HS-5 (cell line): ENCODE results near the gene WDR46.
A peak's percentile ranks its signal among the peaks of the same experiment; 100 is the strongest.

Experiments used
- DNase-seq: peaks from one replicate; pipeline ENCODE4 v3.0.0-alpha.2; 2012; ENCODE audit warnings: low read depth

WDR46 gene

GRCh38 chr6:33313709-33314514 lies 24.9 kb upstream of the WDR46 start, which contains the start of gene TAPBP:
TAPBP (minus strand) TSS chr6:33314078; CDS start chr6:33314041, 37 bp downstream.
- DNase-seq: no peak

GRCh38 chr6:33313105-33313708 lies 24.2 kb upstream of the WDR46 start:
- DNase-seq: no peak

GRCh38 chr6:33312361-33313104 lies 23.5 kb upstream of the WDR46 start:
- no peak for DNase-seq

GRCh38 chr6:33306356-33306755 lies 17.3 kb upstream of the WDR46 start:
- no peak for DNase-seq

- DNase-seq: no peak
These were observed 16.0 kb upstream of the WDR46 start for GRCh38 chr6:33305052-33305451.

GRCh38 chr6:33304216-33304615 lies 15.2 kb upstream of the WDR46 start:
- no peak for DNase-seq

GRCh38 chr6:33301877-33302276 lies 12.8 kb upstream of the WDR46 start:
- no peak for DNase-seq

- peak; percentile 68 for DNase-seq
These were observed 10.4 kb upstream of the WDR46 start for GRCh38 chr6:33299237-33299944.

GRCh38 chr6:33298773-33299236 lies 9.8 kb upstream of the WDR46 start, which contains the start of gene RGL2:
RGL2 (minus strand) TSS chr6:33298942; CDS start chr6:33298610, 332 bp downstream.
- DNase-seq: no peak

- DNase-seq: peak; percentile 63
These were observed 9.1 kb upstream of the WDR46 start for GRCh38 chr6:33297956-33298772.

- no peak for DNase-seq
These were observed 8.4 kb upstream of the WDR46 start for GRCh38 chr6:33297406-33297955.

- DNase-seq: no peak
These were observed 7.9 kb upstream of the WDR46 start for GRCh38 chr6:33296797-33297405.

- no peak for DNase-seq
These were observed 6.8 kb upstream of the WDR46 start for GRCh38 chr6:33295621-33296369.

- no peak for DNase-seq
These were observed 5.2 kb upstream of the WDR46 start for GRCh38 chr6:33294086-33294823.

GRCh38 chr6:33292996-33293682 lies 4.1 kb upstream of the WDR46 start:
- DNase-seq: no peak

- no peak for DNase-seq
These were observed 1.4 kb upstream of the WDR46 start for GRCh38 chr6:33290459-33290858.

- no peak for DNase-seq
These were observed 811 bp upstream of the WDR46 start for GRCh38 chr6:33289784-33290315.
